Vagina (tissue), 2 donors: ENCODE measurements around the gene TMEM229A.

Source experiments
- POLR2A ChIP-seq, 2 donors: fragments of 450-650 bp; IDR thresholded peaks; one replicate each; pipeline ENCODE4 v1.6.1; 2017; ENCODE audit warnings: antibody characterized with exemption in 2 of 2, mild to moderate bottlenecking in 2 of 2, moderate library complexity in 2 of 2
- TF ChIP-seq, protein P1 (sequence below), 3 experiments: fragments of 450-650 bp in 2 of 3; fragments of 200-600 bp in 1 of 3; sonication (generic) in 1 of 3; IDR thresholded peaks; one replicate each; pipeline ENCODE4 v1.5.1; 2017 to 2019; ENCODE audit warnings: antibody characterized with exemption in 3 of 3, mild to moderate bottlenecking in 2 of 3, moderate library complexity in 2 of 3

DNA sequence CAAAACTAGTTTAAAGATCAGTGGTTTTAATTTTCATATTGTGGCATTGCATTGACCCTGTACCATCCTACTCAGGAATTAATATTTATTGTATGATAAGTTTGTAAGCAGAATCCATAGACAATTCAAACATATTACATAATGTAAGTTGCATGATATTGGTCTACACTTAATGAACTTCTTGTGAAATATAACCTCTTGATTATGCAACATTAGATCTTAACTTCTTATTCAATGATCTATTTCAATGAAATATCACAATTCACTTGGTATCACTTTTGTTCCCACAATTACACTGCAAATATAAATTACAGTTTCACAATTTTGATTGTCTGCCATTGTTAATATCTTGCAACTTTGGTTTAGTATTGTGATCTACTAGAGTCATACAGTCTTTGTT is 44.0 kb upstream of the TMEM229A start:
- TF ChIP-seq, protein P1, sequence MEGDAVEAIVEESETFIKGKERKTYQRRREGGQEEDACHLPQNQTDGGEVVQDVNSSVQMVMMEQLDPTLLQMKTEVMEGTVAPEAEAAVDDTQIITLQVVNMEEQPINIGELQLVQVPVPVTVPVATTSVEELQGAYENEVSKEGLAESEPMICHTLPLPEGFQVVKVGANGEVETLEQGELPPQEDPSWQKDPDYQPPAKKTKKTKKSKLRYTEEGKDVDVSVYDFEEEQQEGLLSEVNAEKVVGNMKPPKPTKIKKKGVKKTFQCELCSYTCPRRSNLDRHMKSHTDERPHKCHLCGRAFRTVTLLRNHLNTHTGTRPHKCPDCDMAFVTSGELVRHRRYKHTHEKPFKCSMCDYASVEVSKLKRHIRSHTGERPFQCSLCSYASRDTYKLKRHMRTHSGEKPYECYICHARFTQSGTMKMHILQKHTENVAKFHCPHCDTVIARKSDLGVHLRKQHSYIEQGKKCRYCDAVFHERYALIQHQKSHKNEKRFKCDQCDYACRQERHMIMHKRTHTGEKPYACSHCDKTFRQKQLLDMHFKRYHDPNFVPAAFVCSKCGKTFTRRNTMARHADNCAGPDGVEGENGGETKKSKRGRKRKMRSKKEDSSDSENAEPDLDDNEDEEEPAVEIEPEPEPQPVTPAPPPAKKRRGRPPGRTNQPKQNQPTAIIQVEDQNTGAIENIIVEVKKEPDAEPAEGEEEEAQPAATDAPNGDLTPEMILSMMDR (IDR thresholded peaks at IDR 0.05): no peak
- TF ChIP-seq POLR2A (IDR thresholded peaks at IDR 0.05): no peak
